ENCODE measurements around the gene FOXP1.

GRCh38 chr3:71062952-71063772, 520.4 kb downstream of the FOXP1 start:
- no peak for TF ChIP-seq CTCF (IDR thresholded peaks at IDR 0.05)
- no peak for TF ChIP-seq POLR2A (IDR thresholded peaks at IDR 0.05)
- TF ChIP-seq EP300 (IDR thresholded peaks at IDR 0.05), result no peak
